ENCODE measurements around the gene HES1.
"Not testable (repeated sequence)": the region's sequence is repeated elsewhere in the genome, so short reads cannot be mapped to it uniquely, and the experiment has no call there.

Gene HES1, protein sequence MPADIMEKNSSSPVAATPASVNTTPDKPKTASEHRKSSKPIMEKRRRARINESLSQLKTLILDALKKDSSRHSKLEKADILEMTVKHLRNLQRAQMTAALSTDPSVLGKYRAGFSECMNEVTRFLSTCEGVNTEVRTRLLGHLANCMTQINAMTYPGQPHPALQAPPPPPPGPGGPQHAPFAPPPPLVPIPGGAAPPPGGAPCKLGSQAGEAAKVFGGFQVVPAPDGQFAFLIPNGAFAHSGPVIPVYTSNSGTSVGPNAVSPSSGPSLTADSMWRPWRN

GRCh38 chr3:194135806-194136518, at the start of gene HES1:
TSS of gene HES1 (plus strand) at chr3:194136148. CDS start at chr3:194136381, 233 bp downstream.
- DNase-seq: peak; percentile 98

GRCh38 chr3:194086388-194087075, 49.4 kb upstream of the HES1 start:
- peak; percentile 63 for DNase-seq

- DNase-seq: peak; percentile 53
Measured at GRCh38 chr3:194087280-194087679, 48.7 kb upstream of the HES1 start.

DNA sequence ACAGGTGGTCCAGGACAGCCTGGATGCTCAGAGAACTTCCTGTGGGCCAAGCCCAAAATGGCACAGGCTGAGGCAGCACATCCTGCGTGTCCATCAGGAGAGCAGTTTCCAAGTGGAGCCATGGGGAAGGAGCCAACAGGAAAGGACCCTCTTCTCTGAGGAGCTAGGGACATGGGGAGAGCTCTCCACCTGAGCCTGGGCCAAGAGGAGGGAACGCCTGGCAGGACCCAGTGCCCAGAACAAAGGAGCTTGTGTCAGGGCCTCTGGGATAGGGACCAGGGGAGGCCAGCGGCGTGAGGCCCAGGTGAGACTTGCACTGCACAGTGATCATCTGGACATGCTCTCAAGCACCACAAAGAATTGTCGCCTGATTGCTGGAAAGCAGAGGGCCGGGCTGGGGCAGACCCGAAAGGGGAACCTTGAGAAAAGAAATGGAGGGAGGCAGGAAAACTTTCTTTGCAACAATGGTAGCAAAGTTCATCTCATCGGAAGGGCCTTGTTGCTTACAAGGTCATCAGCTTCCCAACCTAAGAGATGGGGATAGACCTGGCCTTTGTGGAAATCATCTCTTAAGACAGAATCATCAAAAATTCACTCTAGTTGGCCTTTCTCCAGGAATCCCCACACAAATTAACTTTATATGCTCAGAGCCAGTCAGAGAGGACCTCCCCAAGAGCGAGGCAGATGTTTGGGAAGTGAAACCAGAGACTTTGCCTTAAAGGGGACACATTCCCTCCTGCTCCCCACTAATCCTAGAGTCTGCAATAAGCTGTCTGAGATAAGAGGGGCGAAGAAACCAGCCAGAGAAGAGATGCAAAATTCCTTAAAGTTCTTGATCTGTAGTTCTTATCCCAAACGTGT, 47.7 kb upstream of the HES1 start:
- peak; percentile 75 for DNase-seq

GRCh38 chr3:194089357-194090177, 46.4 kb upstream of the HES1 start:
- DNase-seq: peak; percentile 100

- DNase-seq: not testable (repeated sequence)
Measured at GRCh38 chr3:194090178-194090555, 45.8 kb upstream of the HES1 start.

DNA sequence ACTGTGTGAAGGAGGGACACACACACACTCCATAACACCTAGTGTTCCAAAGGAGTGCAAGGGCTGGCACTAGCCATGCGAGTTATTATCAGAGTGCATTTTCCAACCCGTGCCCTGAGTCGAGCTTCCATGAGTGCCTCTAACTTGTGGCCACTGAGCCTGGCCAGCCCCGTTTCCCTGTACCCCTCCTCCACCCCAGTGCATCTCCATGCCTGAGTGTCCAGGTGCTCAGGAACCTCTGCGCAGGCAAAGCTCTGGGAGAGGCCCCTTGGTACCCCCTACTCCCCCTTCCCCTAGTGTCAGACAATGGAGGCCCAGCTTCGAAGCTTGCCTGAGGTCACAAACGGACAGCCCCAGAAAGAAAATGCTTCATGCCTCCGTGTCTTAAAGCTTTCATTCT, 45.2 kb upstream of the HES1 start:
- no peak for DNase-seq

DNA sequence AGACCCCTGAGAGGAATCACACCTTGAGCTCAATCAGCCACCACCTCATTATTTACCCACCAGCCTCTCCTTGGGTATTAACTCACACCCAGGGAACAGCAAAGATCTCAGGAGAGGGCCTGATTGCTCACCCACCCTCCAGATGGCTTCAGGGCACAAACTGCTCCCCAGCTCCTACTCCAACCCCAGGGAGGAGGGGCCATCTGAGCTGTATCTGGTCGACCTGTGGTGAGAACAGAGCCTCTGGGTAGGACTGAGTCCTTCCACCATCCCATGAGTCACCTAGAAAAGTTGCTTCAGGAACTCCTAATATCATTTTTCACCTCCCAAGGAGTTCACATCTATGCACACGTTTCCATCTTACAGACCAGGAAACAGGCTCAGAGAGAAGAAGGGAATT, 44.8 kb upstream of the HES1 start:
- DNase-seq: peak; percentile 89

DNA sequence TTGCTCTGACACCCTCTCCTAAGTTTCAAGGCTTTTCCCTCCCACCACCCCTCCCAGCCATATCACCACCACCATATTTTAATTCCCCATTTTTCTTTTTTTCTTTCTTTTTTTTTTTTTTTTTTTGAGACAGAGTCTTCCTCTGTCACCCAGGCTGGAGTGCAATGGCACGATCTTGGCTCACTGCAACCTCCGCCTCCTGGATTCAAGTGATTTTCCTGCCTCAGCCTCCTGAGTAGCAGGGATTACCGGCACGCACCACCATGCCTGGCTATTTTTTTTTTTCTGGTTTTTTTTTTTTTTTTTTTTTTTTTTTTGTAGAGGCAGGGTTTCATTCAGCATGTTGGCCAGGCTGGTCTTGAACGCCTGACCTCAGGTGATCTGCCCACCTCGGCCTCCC, 44.1 kb upstream of the HES1 start:
- DNase-seq: not testable (repeated sequence)

DNA sequence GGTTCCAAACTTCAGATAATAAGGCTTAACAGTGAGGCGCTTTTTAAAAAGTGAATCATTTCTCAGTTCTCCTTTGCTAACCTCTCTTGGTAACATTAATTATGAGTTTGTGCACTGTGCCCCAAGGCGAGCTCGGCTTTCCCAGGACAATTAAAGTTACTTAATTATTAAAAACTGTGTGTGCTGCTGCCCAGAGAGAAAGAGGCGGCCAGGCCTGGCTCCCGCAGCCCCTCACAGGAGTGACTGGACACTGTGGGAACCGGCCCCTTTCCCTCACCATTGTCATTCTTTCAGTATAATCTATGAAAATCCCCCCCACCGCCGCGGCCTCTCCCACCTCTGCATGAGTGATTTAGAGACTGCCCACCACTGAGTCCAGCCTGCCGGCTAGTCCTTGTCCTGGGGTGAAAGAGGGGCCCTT, 43.1 kb upstream of the HES1 start:
- DNase-seq: no peak

DNA sequence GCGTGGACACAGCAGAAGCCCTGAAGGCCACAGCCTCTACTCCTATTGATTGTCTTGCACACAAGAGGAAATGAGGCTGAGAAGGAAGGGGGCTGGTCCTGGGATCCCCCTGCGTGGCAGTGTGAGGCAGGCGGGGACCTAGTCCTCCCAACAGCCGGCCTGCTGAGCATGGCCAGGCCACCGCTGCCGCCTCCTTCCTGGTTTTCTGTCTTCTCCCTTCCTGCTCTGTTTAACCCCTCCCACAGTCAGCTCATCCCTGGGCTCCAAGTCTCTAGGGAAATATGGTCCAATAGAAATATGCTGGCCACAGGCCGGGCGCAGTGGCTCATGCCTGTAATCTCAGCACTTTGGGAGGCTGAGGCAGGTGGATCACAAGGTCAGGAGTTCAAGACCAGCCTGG, 42.1 kb upstream of the HES1 start:
- DNase-seq: peak; percentile 33

- no peak for DNase-seq
Measured at GRCh38 chr3:194095464-194095863, 40.5 kb upstream of the HES1 start.

- no peak for DNase-seq
Measured at GRCh38 chr3:194095902-194096301, 40.0 kb upstream of the HES1 start.

DNA sequence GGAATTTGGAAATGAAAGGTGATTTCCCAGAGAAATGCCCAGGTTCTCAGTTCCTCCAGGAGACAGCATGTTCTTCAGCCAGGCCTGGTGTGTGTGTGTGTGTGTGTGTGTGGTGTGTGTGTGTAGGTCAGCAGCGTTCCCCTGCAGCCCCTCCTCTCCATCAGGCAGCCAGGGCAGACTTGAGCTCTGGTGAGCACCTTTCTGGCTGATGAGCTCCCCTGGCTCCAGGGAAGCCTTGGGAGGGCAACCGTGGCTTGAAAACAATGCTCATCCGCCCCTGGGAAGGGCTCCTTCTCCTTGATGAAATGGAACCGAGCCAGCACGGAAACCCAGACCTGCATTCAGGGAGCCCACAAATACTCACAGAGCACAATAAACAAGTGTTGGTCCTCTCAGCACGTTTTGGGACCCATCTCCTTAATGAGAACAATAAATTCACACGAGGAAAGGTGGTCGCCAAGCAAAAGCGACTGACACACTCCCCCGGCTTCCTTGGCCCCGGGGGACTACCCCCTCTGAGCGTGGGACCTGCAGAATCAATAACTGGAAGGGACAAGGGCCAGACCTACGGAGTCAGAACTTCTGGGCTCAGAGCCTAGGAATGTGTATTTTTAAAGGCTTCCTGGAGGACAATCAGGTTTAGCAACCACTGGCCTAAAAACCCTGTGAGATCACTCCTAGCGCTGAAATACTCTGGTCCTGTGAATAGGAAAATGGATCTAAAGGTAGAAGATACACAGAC, 38.6 kb upstream of the HES1 start:
- no peak for DNase-seq

DNA sequence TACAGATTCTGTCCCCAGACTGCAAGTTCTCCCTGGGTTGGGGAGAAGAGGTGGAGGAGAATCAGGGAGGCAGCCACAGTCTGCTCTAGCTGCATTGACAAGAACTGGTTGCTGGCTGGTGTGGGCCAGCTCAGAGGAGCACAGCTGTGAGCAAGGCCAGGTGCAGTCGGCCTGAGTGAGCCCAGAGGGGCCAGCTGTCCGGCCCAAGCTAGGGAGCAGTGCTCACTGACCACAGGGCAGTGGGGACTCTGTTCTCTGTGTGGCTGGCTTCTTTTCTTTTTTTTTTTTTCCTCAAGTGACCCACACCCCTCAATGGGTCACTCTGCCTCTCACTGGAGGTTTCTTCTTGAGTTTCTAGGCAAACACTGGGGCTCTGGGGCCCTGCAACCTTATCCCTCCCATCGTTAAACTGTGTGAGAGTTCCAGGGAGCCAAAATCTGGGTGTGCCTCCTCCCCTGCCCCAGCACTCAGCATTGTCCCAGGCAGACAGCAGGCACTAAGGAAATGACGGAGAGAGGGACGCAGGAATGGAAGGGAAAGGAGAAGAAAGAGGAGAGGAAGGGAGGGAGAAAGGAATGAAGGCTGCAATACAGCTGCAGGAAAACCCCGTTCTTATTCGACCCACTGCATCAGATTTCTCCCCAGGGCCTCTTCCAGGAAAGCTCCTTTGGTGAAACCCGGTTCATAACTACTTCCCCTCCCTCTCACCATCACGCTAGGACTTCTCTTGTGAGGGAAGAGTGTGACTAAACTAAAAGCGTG, 37.7 kb upstream of the HES1 start:
- peak; percentile 38 for DNase-seq

GRCh38 chr3:194098843-194099183, 37.1 kb upstream of the HES1 start:
- DNase-seq: no peak

DNA sequence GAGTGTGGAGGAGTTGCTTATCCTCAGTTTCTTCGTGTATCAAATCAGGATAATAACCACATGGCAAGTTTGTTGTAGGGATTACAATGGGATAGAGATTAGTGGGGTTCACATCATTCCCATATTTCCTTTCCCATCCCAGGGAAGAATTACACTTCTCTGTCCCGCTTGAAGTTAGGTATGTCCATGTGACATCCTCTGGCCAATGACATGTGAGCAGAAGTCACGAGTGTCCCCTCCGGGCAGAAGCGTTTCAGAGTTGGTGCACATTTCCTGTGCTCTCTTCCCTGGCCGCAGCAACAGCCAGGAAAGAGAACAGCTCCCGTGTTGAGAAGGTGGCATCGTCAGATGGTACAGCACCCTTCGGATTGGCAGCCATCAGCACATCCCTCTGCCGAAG, 36.7 kb upstream of the HES1 start:
- DNase-seq: no peak

DNA sequence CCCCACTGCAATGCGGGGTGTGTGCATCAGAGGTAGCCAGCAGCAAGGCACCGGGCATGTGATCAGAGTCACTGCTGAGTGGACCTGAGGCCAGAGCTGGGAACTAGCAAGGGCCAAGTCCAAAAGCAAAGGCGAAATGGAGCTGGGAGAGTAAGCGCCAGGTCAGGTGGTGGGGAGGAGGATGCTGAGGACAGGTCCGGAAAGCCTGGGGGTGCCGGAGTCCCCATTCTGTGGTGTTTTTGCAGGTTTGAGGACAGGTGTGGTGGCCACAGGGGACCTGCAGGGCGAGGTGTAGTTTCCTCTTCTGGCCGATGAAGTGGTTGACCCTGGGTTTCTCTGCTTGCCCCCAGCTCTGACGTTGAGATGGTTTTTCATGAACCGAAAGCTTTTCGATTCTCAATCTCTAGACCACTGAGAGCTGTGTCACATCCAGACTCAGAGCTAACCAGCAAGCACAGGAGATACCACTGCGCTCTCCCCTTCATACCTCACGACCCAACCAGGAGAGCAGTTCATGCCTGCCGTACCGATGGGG, 35.0 kb upstream of the HES1 start:
- no peak for DNase-seq

DNA sequence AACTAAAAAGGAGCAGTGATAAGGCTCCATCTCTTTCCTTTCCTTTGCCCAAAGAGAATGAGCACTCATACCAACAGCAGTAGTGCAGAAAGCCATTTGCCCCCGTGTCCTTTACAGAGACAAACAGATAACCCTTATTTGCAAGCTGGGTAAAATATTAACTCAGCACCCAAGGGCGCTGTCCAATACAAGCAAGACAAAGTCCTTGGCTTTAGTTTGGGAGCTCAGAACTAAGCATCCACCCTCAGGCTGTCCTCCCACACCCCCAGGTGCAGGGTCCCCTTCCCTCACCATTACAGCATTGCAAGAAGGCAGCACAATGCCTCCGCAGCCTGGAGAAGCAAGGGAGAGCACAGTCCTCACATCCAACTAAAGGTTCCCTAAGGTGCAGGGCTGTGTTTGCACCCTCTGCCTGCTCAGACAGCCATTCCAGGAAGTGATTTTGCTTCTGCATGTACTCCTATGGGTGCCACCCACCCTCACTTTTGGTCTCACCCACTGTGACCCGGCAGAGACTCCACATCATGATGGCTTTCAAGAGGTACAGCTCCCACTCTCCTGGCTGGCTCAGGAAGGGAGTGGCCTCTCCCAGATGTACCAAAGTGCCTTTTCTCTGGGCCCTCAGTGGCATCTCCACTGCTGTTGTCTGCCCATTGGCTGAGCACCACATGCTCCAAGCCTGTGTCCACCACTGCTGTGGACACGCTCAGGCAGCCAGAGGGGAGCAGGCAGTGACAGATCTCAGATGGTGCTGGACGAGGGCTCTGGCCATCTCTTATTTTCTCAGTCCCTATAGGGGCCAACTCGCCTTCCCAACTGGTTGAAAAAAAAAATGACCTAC, 34.1 kb upstream of the HES1 start:
- DNase-seq: no peak

Data from fibroblast of upper back skin (primary cell).